DOHH2 (cell line): Measurements from ENCODE around the gene SULT1B1.

ENCODE experiments used
- CTCF ChIP-seq: fragments of 200-600 bp; sonication (generic); IDR thresholded peaks from one replicate; pipeline ENCODE4 v1.5.1; 2014; ENCODE audit warnings: antibody characterized with exemption, mild to moderate bottlenecking, low read depth, low read length; ENCODE audit not compliant: poor library complexity, severe bottlenecking
- EZH2phosphoT487 ChIP-seq: fragments of 200-600 bp; sonication (generic); IDR thresholded peaks from 2 replicates; pipeline ENCODE4 v1.6.1; 2017; ENCODE audit warnings: borderline replicate concordance, mild to moderate bottlenecking, antibody characterized with exemption, low read length, moderate library complexity, mixed read lengths

GRCh38 chr4:69800599-69800998 lies 40.2 kb upstream of the SULT1B1 start:
- TF ChIP-seq CTCF = no peak
- no peak for TF ChIP-seq EZH2phosphoT487
